Kidney (tissue), 14 donors: Measurements from ENCODE around the gene DTX4. TPM values are rescaled to one million over a fixed set of nuclear protein-coding genes. Genes with fewer than 3 reads are reported as not detected.

ENCODE experiments used
- DNase-seq, 5 donors: peaks; one replicate each; pipeline ENCODE4 v3.0.0-alpha.2; 2013 to 2020
- FAIRE-seq: peaks from 2 replicates; lab custom pipeline; 2012; peaks lifted over from hg19 to GRCh38; lab: Jason Lieb, UNC
- H3K27ac ChIP-seq, 2 donors: one replicate each; pipeline ENCODE4 v1.7.0; 2013; ENCODE audit warnings: low read depth in 2 of 2, low read length in 2 of 2, inconsistent platforms in 1 of 2
- H3K27me3 ChIP-seq: one replicate; pipeline ENCODE4 v1.7.1; 2013; ENCODE audit warnings: low read length, inconsistent platforms; ENCODE audit not compliant: control insufficient read depth, insufficient read depth
- H3K36me3 ChIP-seq, 3 donors: one replicate each; pipeline versions ENCODE4 v1.7.0 to v1.7.1; 2013; ENCODE audit warnings: low read length in 3 of 3, control low read depth in 1 of 3, inconsistent platforms in 1 of 3; ENCODE audit not compliant: insufficient read depth in 3 of 3, control insufficient read depth in 2 of 3
- H3K4me1 ChIP-seq, 3 donors: one replicate each; pipeline versions ENCODE4 v1.7.0 to v1.7.1; 2013; ENCODE audit warnings: low read length in 3 of 3, inconsistent platforms in 1 of 3, low read depth in 1 of 3; ENCODE audit not compliant: control insufficient read depth in 2 of 3, insufficient read depth in 2 of 3
- H3K4me3 ChIP-seq, 3 donors: one replicate each; pipeline versions ENCODE4 v1.7.0 to v1.8.1; 2013; ENCODE audit warnings: low read length in 3 of 3, control low read depth in 1 of 3, inconsistent platforms in 1 of 3
- H3K9ac ChIP-seq, 3 donors: one replicate each; pipeline versions ENCODE4 v1.7.0 to v1.7.1; 2013; ENCODE audit warnings: low read length in 3 of 3, control low read depth in 1 of 3, inconsistent platforms in 1 of 3
- H3K9me3 ChIP-seq, 3 donors: one replicate each; pipeline versions ENCODE4 v1.7.0 to v1.7.1; 2013; ENCODE audit warnings: low read length in 3 of 3, control low read depth in 1 of 3, inconsistent platforms in 1 of 3; ENCODE audit not compliant: control insufficient read depth in 2 of 3, insufficient read depth in 1 of 3
- intact Hi-C: fragments of 100-400 bp; cut with DNase I; formaldehyde crosslinking; loops from one replicate; pipeline ENCODE4 v1.11.1; 2022
- polyA plus RNA-seq: library from polyadenylated mRNA; stranded (reverse); fragments of 350-450 nt; fragmentation: Illumina TruSeq; extraction: RNeasy Lipid Tissue Mini Kit (QIAGEN cat#74804); gene quantifications from one replicate; pipeline ENCODE4 v1.2.3, GENCODE V29; 2014; ENCODE audit warnings: low read depth, low replicate concordance; ENCODE audit not compliant: insufficient read depth
- total RNA-seq: library from RNA; stranded (reverse); fragmentation: NEBNext Ultra II Directional; extraction: Animal tissue kit (Norgen Biotek cat#: 25700); gene quantifications from one replicate; pipeline ENCODE4 v1.2.1, GENCODE V29; 2021
- TF ChIP-seq, protein P1 (sequence below): IDR thresholded peaks from 3 replicates; pipeline ENCODE4 v1.5.1; 2012; ENCODE audit warnings: mild to moderate bottlenecking, moderate library complexity, borderline replicate concordance; ENCODE audit not compliant: insufficient read depth; ENCODE audit errors: extremely low read depth
- donor health status: control.
- donor health status: control.
- donor health status: control.
- donor health status: control.
- donor health status: control.
- donor health status: DM: yes; HTN: yes; CAD: no.
- donor health status: Normal renal cell carcinoma (clear cell type).

The DTX4 gene
- total and polyA plus RNA-seq, 2 donors from 2014 or later = 7.2 to 21.8 TPM

DNA sequence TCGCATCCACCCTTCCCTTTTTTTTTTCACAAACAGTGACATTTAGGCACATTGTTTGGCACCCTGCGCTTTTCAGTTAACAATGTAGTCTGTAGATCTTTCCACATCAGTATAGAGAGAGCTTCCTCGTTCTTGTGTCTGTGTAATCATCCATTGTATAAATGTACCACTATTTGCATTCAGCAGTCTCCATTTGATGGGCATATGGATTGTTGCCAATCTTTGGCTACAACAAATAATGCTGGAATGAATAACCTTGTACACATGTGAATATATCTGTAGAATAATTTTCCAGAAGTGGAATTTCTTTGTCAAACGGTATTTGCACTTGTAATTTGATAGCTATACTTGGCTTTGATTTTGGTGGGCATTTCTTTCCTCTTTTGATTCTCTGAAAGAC, 23.7 kb downstream of the DTX4 start:
- Histone ChIP-seq H3K4me3 (no peak overlapping the region), H3K9me3 (no peaks in the 10 kb centered on the region), H3K36me3 (peaks cover 12 to 23% (median 17%) of the 10 kb centered on the region in 3 donors), H3K27ac (no peak overlapping the region), H3K9ac (no peak overlapping the region), H3K4me1 (peaks cover 0 to 20% (median 18%) of the 10 kb centered on the region in 3 donors), H3K27me3 (no peaks in the 10 kb centered on the region)
- DNase-seq = no peak
- no peak for FAIRE-seq
- intact Hi-C loops = no loop called here
- TF ChIP-seq, protein P1, sequence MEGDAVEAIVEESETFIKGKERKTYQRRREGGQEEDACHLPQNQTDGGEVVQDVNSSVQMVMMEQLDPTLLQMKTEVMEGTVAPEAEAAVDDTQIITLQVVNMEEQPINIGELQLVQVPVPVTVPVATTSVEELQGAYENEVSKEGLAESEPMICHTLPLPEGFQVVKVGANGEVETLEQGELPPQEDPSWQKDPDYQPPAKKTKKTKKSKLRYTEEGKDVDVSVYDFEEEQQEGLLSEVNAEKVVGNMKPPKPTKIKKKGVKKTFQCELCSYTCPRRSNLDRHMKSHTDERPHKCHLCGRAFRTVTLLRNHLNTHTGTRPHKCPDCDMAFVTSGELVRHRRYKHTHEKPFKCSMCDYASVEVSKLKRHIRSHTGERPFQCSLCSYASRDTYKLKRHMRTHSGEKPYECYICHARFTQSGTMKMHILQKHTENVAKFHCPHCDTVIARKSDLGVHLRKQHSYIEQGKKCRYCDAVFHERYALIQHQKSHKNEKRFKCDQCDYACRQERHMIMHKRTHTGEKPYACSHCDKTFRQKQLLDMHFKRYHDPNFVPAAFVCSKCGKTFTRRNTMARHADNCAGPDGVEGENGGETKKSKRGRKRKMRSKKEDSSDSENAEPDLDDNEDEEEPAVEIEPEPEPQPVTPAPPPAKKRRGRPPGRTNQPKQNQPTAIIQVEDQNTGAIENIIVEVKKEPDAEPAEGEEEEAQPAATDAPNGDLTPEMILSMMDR = no peak

DNA sequence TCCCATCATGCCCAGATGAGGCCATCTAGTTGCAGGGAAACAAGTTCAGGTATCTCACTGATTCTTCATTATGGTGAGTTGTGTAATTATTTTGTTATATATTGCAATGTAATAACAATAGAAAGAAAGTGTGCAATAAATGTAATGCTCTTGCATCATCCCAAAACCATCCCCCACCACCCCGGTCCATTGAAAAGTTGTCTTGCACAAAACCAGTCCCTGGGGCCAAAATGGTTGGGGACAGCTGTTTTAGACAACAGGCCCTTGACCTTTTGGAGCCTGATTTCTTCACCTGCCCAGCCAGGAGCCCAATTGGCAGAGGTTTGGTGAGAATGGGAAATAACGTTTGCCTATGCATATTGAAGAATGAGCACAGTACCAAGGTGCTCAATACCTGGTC, 24.8 kb downstream of the DTX4 start:
- TF ChIP-seq, protein P1 = no peak
- no peak for DNase-seq
- intact Hi-C loops = no loop called here
- peaks cover 12 to 32% (median 20%) of the 10 kb centered on the region in 3 donors for H3K36me3 ChIP-seq
- H3K4me1 ChIP-seq = peaks cover 0 to 19% (median 14%) of the 10 kb centered on the region in 3 donors
- H3K27me3 ChIP-seq = no peaks in the 10 kb centered on the region
- H3K4me3 ChIP-seq = no peak overlapping the region
- no peaks in the 10 kb centered on the region for H3K9me3 ChIP-seq
- no peak overlapping the region for H3K9ac ChIP-seq
- no peak for FAIRE-seq
- H3K27ac ChIP-seq = no peak overlapping the region

DNA sequence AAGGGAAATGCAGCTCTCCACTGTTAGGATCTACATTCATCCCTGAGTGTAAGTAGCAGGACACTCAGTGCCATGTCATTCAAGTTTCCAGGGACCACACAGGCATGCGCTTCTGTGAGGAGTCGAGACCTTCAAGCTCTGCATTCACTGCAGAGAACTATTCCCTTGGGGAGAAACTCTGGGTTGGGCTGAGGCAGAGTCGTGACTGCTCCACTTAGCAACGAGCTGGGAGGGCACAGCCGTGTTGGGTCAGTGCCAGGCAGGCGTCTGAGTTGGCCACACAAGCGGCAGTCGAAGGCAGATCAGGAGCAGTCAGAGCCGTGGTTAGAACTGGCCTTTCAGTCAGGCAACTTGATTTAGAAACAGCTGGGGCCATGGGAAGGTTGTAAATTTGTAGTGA, 26.1 kb downstream of the DTX4 start:
- peak; percentile 55 for FAIRE-seq

More for the DNA sequence above, 26.1 kb downstream of the DTX4 start:
- Histone ChIP-seq H3K36me3 (peaks cover 9 to 30% (median 17%) of the 10 kb centered on the region in 3 donors), H3K9ac (no peak overlapping the region), H3K9me3 (no peaks in the 10 kb centered on the region), H3K27me3 (no peaks in the 10 kb centered on the region), H3K27ac (peak overlapping the region in 1 of 2 donors; percentile 2), H3K4me3 (no peak overlapping the region), H3K4me1 (peaks cover 0 to 19% (median 11%) of the 10 kb centered on the region in 3 donors)
- TF ChIP-seq, protein P1 = no peak
- intact Hi-C loops = no loop called here
- DNase-seq = peak; percentile 60 to 98 (median 75)
